HG03135 (cell line): Measurements from ENCODE around the gene OSBP.
"Not testable (repeated sequence)": the region's sequence is repeated elsewhere in the genome, so short reads cannot be mapped to it uniquely, and the experiment has no call there.

Experiments
- ATAC-seq: cut with Tn5 transposase; IDR thresholded peaks from one replicate; pipeline ENCODE4 v1.9.1; 2021; ENCODE audit warnings: mild to moderate bottlenecking, moderate library complexity; ENCODE audit not compliant: unreplicated experiment

OSBP gene

DNA sequence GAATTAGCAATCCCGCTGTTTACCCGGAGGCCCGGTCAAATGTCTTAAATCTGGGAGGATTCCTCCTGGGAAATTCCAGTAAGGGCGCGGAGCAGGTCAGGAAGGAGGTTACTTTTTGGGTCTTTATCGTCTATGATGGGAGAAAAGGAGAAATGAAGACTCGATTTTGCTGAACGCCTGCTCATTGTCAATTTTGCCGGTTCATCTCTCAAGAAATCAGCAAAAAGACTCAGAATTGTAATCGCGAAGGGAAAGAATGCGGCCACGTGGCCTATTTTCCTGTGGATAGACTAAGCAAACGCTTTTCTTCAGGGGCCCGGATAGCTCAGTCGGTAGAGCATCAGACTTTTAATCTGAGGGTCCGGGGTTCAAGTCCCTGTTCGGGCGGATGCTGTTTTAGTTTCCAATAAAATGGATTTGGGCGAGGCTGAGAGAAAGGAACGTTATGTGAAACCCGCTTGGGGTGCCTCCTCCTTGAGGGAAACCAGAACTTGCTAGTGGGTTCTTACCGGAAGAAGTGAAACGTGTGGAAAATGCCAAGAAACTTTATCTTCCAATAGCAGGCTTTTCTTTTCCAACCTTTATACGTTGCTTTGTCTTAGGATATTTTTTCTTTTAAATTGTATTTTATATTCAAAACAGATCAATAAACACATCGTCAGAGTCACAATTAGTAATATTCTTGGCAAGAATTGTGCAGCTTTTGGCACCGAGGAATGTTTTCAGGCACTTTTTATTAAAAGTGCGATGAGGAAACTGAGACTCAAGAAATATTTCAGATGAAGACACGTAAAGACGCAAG lies 59.3 kb downstream of the OSBP start:
- no peak for ATAC-seq

DNA sequence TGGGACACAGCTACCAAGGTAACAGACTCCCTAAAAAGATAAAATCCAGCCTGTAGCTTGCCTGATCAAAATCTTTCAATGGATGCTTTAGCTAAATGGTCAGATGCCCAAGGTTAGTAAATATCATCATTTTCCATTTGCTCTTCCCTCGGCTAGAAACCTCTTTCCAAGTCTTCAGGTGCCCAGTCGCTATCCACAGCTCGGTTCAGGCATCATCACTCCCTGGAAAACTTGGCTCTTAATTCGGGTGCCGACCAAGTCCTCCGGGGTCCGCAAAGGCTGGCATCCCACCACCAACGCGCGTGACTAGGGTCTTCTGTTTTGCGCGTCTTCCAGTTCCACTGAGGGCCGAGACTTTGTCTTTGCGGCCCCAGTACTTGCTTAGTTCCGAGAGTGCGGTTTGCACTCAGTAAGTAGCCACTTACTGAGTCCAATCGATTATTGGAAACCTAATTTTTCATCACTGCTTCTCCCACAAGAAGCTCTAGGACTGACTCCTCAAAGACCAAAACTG lies 59.9 kb downstream of the OSBP start:
- ATAC-seq = no peak

DNA sequence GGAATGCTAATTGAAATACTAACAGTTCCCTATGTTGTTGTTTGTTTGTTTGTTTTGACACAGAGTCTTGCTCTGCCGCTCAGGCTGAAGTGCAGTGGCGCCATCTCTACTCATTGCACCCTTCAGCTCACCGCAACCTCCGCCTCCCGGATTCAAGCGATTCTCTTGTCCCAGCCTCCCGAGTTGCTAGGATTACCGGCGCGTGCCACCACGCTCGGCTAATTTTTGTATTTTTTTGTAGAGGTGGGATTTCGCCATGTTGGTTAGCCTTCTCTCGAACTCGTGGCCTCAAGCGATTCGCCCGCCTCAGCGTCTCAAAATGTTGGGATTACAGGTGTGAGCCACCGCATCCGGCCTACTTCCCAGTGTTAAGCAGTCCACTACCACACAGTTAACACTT lies 62.3 kb downstream of the OSBP start:
- ATAC-seq = no peak

DNA sequence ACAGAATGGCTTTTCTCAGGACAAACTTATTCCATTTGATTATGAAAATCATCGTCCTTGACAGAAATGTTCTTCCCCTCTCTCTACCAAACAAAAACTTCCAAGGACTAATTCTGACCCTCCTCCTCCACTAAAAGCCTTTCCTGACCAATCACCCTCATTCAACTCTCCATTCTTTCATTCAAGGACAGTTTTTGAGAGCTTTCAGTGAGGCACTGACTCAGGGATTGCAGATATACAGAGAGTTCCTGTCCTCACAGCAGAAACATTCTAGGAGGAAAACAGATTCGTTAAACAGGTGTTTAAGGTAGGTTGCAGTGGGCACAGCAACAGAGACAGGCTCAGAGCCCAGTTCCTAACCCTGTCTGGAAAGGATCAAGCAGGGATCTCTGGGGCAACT lies 62.7 kb downstream of the OSBP start:
- no peak for ATAC-seq

DNA sequence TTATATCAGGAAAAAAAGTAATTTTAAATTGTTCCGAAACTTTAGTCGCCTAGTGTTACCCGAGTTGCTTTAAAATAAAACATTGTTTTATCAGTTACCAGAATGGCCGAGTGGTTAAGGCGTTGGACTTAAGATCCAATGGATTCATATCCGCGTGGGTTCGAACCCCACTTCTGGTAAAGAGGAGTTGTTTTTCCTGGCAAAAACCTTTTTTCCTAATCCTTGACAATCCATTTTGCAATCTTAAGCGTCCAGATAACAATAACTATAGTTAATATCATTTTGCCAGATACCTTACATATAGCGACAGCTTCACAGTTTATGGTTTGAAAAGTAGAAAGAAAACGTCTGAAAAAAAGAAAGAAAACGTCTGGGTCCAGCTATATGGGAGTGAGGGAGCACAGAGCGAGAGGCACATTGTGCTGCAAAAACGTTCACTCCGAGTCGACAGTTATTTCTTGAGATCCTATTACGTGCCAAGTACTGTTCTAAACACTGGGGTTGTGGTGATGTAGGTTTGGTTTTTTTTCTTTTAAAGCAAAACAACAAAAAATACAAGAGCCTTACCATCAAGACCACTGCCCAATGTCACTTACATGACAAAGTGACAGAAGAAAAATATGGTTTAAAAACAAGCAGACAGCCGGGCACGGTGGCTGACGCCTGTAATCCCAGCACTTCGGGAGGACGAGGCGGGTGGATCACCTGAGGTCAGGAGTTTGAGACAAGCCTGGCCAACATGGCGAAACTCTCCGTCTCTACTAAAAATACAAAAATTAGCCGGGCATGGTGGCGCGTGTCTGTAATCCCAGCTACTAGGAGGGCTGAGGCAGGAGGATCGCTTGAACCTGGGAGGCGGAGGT lies 63.7 kb downstream of the OSBP start:
- ATAC-seq = no peak

DNA sequence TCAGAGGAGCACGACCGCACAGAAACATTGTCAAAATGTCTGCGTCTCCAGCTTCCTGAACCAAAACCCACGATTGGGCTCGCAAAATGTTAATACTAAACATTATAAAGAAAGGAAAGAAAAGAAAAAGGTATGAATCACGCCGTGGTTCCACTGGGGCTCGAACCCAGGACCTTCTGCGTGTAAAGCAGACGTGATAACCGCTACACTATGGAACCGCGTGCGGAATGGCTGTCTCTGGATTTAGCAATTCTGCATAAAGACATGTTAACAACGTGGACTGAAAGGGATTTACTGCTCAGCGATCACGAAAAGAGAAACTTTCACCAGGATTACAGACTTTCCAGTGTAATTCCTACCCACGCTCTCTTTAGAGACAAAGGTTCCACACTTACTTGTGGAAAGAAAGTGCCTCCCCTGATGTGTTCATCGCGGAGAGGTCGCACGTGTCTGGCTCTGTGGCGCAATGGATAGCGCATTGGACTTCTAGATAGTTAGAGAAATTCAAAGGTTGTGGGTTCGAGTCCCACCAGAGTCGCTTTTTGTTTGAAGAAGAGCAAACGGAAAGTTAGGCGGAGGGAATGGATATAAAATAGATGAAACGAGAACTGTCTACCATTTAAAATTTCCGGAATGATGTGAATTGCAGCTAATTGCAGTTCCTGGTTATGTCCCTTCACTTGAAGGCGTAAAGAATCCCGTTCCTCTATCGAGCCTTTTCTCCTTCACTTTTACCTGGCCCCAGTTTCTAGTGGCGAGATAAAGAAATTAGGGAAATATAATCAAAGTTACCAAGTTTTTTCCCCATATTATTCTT lies 64.5 kb downstream of the OSBP start:
- ATAC-seq = peak; percentile 39

DNA sequence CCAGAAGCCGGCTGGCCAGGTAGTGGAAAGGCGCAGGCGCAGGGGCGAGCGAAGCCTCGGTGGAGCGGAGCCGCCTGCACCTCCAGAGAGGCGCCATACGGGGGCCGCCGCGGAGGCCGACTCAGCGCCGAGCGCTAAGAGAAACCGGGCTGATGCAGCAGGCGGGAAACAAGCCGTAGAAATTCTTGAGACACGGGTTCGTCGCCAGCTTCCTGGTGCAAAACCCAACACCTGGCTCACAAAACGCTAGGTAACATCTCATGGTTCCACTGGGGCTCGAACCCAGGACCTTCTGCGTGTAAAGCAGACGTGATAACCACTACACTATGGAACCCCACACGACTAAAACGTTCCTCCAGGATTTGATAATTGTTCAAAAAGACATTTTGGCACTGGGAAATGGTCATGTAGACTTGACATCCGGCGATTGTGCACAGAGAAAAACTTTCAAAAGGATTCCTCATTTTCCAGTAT lies 65.2 kb downstream of the OSBP start:
- peak; percentile 88 for ATAC-seq

DNA sequence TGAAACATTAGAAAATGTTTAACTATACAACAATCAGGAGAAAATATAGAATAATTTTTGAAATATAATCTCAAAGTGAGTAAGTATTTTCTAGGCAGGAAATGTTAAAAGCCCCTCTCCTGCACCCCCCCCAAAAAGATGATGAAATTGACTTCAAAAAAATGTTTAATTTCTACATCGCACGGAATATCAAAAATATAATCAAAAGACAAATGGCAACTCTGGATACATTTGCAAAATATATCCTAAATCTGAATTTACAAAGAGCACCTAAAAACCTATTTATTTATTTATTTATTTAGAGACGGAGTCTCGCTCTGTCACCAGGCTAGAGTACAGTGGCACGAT lies 67.3 kb downstream of the OSBP start:
- ATAC-seq = no peak

DNA sequence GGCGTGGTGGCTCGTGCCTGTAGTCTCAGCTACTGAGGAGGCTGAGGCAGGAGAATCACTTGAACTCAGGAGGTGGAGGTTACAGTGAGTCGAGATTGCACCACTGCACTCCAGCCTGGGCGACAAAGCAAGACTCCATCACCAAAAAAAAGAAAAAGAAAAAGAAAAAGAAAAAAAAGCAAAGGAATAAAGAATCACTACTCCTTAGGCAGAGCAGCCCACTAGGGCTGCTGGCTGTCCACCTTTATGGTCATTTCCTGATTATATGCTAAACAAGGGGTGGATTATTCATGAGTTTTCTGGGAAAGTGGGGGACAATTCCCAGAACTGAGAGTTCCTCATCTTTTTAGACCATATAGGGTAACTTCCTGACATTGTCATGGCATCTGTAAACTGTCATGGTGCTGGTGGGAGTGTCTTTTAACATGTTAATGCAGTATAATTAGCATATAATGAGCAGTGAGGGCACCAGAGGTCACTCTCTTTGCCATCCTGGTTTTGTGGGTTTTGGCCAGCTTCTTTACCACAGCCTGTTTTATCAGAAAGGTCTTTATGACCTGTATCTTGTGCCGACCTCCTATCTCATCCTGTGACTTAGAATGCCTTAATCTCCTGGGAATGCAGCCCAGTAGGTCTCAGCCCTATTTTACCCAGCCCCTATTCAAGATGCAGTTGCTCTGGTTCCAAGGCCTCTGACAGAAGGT lies 67.8 kb downstream of the OSBP start:
- not testable (repeated sequence) for ATAC-seq

DNA sequence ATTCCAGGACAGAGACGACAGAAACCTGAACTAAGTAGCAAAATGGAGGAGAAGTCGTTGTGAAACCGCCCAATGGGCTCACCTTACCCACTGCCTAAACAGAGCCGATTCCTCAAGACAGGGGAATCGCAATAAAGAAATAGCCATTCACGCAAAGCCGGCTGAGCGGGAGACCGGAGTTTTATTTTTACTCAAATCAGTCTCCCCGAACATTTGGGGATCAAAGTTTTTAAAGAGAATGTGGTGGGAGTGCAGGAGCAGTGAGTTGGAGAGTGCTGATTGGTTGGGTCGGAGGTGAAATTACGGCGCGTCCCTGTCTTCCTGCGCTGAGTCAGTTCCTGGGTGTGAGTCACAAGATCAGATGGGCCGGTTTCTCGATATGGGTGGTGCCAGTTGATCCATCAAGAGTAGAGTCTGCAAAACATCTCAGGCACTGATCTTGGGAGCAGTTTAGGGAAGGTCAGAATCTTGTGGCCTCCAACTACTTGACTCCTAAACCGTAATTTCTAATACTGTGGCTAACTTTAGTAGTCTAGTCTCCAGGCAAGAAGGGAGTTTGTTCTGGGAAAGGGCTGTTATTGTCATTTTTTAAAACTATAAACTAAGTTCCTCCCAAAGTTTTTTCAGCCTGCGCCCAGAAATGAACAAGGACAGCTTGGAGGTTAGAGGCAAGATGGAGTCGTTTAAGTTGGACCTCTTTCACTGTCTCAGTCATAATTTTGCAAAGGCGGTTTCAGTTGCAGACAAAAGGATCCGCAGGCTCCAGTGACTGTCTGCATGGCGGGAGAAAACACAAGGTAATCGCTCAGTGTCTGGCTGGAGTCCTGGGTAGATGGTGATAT lies 70.2 kb downstream of the OSBP start:
- no peak for ATAC-seq

DNA sequence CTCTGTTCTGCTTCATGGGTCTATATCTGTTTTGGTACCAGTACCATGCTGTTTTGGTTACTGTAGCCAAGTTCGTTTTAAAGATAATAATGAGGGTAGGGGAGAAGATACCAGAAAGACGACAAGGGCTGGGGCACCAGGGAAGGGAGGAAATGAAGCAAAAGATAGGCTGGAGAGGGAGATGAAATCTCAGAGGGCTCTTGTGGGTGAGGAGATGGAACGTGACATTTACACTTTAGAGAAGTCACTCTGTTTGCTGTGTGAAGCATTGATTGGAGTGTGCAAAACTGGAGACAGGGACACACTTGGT lies 70.8 kb downstream of the OSBP start:
- ATAC-seq = no peak

DNA sequence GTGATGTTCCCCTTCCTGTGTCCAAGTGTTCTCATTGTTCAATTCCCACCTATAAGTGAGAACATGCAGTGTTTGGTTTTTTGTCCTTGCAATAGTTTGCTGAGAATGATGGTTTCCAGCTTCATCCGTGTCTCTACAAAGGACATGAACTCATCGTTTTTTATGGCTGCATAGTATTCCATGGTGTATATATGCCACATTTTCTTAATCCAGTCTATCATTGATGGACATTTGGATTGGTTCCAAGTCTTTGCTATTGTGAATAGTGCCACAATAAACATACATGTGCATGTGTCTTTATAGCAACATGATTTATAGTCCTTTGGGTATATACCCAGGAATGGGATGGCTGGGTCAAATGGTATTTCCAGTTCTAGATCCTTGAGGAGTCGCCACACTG lies 71.9 kb downstream of the OSBP start:
- not testable (repeated sequence) for ATAC-seq

DNA sequence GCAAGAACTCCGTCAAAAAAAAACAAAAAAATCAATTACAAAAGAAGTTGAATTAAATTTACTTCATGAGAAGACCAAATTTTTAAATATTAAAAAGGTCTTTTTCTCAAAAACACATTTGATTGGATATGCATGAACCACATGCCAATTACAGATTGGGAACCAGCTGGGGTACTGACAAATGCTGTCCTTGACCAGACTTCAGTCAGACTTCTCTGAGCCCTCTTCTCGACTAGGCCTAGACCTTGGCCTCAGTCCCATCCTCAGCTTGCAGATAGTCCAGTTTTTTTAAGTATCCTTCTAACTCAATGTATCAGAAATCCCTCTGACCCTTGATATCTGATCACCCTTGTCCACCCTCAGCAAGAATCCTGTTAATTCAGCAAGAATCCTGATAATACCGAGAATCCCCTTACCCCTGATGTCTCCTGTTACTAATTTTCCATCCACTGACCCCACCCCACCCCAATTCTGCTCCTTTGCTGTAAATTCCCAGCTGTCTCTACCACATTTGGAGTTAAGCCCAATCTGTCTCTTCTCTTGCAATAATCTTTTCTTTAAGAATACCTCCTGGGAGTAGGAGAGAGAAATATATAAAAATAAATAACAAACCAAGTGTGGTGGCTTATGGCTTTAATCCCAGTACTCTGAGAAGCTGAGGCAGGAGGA lies 73.3 kb downstream of the OSBP start:
- no peak for ATAC-seq

DNA sequence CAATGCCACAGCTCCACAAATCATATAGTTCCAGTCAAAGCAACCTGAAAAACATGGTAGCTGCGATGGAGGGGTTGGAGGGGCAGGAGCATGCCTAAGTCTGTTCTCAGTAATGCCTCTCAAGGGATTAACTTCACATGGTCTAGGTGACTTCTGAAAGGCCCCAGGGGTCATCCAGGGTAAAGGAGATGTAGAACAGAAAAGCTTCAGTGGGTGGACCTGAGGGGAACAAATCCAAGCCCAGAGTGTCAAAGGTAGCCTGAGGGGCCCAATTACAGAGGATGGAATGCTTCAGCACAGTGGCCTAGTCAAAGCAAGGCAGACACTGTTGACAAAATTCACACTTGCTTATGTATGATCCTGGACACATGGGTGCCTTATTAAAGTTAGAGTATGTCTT lies 80.9 kb downstream of the OSBP start:
- no peak for ATAC-seq

DNA sequence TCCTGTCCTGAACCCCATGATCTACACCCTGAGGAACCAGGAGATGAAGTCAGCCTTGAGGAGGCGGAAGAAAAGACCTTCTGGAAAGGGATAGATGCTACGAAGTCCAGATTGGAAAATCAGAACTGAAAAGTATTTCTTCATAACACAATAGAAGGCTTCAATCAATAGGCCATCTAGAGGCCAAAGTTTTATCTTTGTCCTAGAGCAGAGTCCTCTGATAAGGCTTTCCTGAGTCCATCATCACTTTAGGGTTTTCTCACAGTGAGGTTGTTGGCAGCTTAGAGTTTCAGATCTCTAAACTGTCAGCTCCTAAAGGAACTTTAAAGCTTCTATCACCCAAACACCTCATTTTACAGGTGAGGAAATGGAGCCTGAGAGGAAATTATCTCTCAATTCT lies 83.0 kb downstream of the OSBP start:
- no peak for ATAC-seq

DNA sequence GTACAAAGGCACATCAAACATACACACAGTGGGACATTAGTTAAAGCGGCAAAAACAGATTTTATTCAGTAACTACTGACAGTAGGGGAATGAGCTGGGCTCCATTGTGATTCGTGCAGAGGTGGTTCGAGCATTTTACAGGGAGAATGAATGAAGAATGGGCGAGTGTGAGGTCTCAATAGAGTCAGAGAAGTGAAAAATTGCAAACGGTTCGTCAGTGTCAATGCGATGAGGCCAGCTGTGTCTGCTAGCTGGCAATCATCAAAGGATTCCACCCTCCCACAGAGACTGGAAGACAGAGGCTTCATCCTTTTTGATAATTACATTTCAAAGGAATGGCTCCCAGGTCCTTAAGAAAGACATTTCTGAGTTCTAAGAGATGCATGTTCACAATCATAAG lies 86.9 kb downstream of the OSBP start:
- ATAC-seq = no peak
